Activated CD4-positive, alpha-beta T cell treated with anti-CD3 and anti-CD28 coated beads for 48 hours (primary cell): ENCODE measurements around the gene OR52N1.
A peak's percentile ranks its signal among the peaks of the same experiment; 100 is the strongest.

Experiments
- DNase-seq: peaks from one replicate; pipeline ENCODE4 v3.0.0-alpha.2; 2020

Gene OR52N1

GRCh38 chr11:5791165-5791564 is at the start of gene OR52N1:
TSS of gene OR52N1 (minus strand) at chr11:5791265. CDS start at chr11:5788816, 2,449 bp downstream.
- DNase-seq: no peak

DNA sequence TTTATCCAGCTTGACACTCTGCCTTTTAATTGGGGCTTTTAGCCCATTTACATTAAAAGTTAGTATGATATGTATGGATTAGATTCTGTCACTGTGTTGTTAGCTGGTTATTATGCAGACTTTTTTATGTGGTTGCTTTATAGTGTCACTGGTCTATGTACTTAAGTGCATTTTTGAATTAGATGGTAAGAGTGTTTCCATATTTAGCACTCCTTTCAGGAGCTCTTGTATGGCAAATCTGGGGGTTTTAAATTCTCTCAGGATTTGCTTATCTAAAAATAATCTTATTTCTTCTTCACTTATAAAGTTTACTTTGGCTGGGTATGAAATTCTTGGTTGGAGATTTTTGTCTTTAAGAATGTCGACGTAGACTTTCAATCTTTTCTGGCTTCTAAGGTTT is 46.6 kb upstream of the OR52N1 start:
- no peak for DNase-seq

- DNase-seq: no peak
Measured at GRCh38 chr11:5833446-5833845, 42.4 kb upstream of the OR52N1 start.

- no peak for DNase-seq
Measured at GRCh38 chr11:5831196-5831829, 40.2 kb upstream of the OR52N1 start.

GRCh38 chr11:5818245-5818886 is 27.3 kb upstream of the OR52N1 start:
- DNase-seq: no peak

DNA sequence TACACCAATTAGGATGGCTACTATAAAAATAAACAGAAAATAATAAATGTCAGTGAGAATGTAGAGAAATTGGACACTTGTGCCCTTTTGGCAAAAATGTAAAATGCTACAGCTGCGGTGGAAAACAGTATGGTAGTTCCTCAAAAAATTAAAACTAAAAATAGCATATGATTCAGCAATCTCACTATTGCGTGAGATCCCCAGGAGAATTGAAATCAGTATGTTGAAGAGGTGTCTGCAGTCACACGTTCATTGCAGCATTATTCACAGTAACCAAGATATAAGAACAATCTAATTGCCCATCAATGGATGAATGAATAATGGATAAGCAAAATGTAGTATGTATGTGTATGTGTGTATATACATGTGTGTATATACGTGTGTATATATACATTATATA is 24.5 kb upstream of the OR52N1 start:
- no peak for DNase-seq

- no peak for DNase-seq
Measured at GRCh38 chr11:5809905-5810795, 19.1 kb upstream of the OR52N1 start.

DNA sequence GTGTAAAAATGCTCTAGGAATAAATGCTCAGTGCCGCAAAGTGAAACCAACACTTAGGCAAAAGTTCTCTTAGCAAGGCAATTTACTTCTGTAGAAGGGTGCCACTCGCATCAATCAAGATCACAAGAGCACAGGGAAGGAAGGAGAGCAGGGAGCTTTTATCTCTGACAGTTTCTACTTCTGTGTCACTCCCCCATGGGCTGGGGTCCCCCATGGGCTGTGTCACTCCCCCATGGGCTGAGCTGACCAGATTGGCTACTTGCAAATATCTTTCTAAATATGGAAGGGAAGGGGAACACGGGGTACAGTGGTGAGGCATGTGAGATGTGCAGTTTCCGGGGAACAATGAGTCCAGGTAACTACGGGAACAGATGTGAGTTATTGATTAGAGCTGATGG is 18.1 kb upstream of the OR52N1 start:
- DNase-seq: no peak

DNA sequence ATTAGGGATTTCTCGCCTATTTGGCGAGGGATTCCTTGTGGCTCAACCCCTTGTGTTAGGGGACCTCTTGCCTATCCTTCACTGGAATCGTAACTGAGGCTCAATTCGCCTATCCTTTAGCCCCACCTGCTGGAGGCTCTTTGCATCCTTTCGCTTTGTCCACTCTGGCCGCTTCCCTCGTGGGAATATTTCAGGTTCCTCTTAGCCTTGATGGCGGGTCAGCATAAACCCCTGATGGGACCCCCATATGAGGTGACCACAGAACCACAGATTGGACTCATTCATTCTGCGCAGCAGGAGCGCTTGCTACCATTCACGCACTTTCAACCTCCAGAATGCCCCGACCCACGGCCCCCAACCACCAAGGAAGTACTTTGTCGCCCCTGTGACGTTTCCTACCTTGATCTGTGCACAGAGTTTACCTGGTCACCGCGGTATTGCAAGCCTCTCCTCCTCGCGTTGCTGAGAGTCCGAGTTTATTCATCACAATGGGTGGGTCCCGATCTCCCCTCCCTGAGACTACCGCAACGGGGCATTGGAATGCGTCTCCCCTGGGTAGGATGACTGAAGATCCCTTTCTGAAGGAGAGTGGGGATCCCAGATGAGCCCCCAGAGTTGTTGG is 17.5 kb upstream of the OR52N1 start, which contains the start of gene OR52N2:
Gene OR52N2, plus strand, starts transcription at position 425 of the 622 bp plus-strand sequence. CDS start 11,412 bp downstream, outside the sequence.
- peak; percentile 77 for DNase-seq

GRCh38 chr11:5807580-5807979 is 16.5 kb upstream of the OR52N1 start:
- no peak for DNase-seq

DNA sequence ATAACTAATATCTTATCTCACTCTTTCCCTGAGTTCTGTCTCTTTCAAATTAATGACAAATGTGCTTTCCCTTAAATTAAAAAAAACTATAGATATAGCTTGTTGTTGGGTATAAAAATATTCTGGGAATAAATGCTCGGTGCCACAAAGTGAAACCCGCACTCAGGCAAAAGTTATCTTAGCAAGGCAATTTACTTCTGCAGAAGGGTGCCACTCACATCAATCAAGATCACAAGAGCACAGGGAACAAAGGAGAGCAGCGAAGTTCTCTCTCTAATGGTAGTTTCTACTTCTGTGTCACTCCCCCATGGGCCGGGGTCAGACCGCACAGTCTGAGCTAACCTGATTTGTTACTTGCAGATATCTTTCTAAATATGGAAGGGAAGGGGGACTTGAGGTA is 12.9 kb upstream of the OR52N1 start:
- no peak for DNase-seq

DNA sequence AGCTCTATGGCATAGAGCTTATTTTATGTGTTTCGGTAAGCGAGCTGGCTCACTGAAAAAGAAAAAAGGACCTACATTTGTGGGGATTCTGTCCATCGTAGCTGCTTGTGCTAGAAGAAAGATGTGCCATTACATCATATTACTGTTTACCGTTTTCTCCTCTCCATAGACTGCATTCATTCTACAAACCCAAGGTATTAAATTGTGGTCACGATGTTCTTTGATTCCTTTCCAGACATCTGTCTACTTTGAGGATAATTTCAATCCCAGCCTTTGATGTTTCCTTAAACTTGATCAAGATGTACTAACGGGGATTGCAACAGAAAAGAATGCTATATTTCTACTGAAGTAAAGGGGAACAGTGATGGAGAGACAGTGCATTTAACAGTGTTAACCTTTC is 5.5 kb upstream of the OR52N1 start:
- no peak for DNase-seq

GRCh38 chr11:5783255-5783654 is 7.8 kb downstream of the OR52N1 start, which contains the start of gene OR52N5:
TSS of gene OR52N5 (minus strand) at chr11:5783355. CDS start at chr11:5778634, 4,721 bp downstream.
- DNase-seq: no peak

GRCh38 chr11:5767056-5767455 is 24.0 kb downstream of the OR52N1 start:
- no peak for DNase-seq

DNA sequence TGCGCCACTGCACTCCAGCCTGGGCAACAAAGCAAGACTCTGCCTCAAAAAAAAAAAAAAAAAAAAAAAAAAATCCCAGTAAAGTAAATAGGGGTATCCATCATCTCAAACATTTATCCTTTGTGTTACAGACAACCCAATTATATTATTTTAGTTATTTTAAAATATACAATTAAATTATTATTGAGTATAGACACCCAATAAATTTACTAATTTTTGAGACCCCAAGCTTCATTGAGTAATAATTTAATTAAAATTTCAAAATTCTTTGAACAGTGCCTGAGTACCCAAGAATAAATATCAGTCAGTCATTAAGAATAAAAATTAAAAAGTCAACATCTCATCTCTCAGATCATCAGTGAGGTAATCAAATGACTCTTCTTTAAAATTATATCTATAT is 37.1 kb downstream of the OR52N1 start, which contains the start of gene OR52N4:
Gene OR52N4, plus strand, starts transcription at position 301 of the 400 bp plus-strand sequence. CDS start 498 bp downstream, outside the sequence.
- DNase-seq: no peak

DNA sequence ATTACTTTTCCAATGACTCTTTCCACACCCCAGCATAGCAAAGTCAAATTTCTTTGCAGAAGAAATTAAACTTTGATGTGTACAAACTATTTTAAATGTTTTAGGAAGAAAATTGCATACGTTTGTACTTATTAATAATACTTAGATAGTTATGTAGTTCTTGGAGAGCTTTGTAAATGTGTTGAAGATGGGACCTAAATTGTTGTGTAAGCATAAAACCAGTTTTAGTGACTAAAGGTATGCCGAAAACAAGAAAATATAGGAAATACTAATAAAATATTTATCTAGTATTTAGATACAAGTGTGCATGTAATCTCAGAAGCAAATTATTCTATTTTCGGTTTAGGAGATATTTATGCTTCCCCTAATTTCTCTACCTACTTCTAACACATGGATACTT is 41.2 kb downstream of the OR52N1 start:
- DNase-seq: no peak

DNA sequence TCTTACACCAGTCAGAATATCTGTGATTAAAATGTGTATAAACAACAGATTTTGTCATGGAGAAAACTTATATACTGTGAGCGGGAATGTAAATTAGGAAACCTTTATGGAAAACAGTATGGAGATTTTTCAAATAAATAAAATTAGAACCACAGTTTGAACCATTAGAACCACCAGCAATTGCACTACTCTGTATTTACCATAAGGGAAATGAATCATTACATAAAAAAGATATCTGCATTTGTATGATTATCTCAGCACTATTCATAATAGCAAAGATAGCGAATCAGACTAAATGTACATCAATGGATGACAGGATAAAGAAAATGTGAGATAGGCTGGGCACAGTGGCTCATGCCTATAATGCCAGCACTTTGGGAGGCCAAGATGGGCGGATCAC is 44.5 kb downstream of the OR52N1 start:
- no peak for DNase-seq

DNA sequence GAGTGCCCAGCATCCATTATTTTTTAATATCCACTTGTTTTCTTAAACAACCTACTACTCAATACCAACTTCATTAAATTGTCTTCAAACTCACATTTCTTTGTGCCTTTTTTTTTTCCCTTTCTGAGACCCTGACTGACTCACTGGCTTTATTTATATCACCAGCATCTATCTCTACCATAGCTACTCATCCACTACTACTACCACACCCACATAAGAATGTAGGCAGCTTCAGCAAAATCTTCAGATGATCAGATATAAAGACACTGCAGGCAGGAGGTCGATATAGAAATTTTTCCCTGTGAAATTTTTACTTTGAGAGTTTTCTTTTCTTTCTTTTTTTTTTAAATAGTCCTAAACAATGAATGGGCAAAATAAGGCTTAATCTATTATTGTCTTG is 52.6 kb downstream of the OR52N1 start:
- DNase-seq: no peak

DNA sequence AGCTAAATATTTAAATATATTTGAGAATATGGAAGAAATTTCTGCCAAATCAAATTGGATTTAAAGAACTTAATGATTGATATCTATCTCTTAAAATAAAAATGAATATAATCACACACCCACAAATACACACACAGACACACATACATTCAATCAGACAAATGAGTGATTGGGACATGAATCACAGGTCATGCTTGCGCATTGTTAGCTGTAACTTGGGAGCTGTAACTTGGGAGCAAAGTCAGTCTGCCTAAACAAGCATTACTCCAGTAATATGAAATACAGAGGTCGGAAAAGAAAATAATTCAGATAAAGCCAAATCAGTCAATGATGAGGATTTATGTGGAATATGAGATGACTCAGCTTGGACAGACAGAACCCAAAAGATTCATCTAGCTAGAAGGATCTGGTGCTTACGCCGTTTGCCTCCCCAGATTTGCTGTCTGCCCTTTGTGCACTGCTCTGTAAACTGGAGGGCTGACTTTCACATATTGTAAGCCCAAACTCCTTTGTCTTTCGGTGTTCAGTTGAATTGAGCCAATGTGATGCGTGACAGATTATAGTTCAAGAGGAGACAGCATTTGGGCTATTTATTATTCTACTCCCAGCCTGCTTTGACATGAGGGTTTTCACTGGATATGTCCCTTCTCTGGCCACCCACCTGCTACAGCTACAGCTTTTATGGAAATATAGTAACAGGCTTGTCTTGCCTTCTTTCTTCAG is 53.2 kb downstream of the OR52N1 start:
- no peak for DNase-seq

- DNase-seq: no peak
Measured at GRCh38 chr11:5737091-5737490, 54.0 kb downstream of the OR52N1 start.
